H1 (cell line): ENCODE data around the gene NIT2. TPM values are rescaled to one million over a fixed set of nuclear protein-coding genes. Genes with fewer than 3 reads are reported as not detected.

ENCODE experiments used
- CTCF ChIA-PET: fragments of 300-600 bp; sonication (Branson Sonifier 250); formaldehyde crosslinking; loops from one replicate; lab custom pipeline; 2021; ENCODE audit not compliant: partially characterized antibody; lab: Charles Lee
- POLR2A ChIA-PET: fragments of 300-600 bp; sonication (Branson Sonifier 250); formaldehyde crosslinking; loops from one replicate; lab custom pipeline; 2021; ENCODE audit warnings: inconsistent platforms; ENCODE audit not compliant: partially characterized antibody; lab: Charles Lee
- DNase-seq, 2 experiments: peaks; one replicate each; pipeline versions ENCODE4 v3.0.0 to v3.0.0-alpha.2; 2010 to 2022; ENCODE audit warnings: low spot score in 2 of 2, low read depth in 1 of 2, mixed read lengths in 1 of 2
- FAIRE-seq: peaks from 2 replicates; lab custom pipeline; 2011; peaks lifted over from hg19 to GRCh38; lab: Jason Lieb, UNC
- H2AFZ ChIP-seq: 2 replicates; pipeline ENCODE4 v1.8.1; 2012; ENCODE audit warnings: low read length, inconsistent platforms
- H2AK5ac ChIP-seq: 2 replicates; pipeline ENCODE4 v1.6.1; 2013; ENCODE audit warnings: low read depth, low read length
- H2BK120ac ChIP-seq: replicated peaks from 2 replicates; pipeline ENCODE3; 2013; ENCODE audit warnings: low read depth, low read length, inconsistent platforms
- H2BK12ac ChIP-seq: 2 replicates; pipeline ENCODE4 v1.6.1; 2013; ENCODE audit warnings: low read depth, low read length
- H2BK15ac ChIP-seq: 2 replicates; pipeline ENCODE4 v1.6.1; 2013; ENCODE audit warnings: low read length
- H2BK20ac ChIP-seq: 2 replicates; pipeline ENCODE4 v1.6.1; 2013; ENCODE audit warnings: low read length
- H2BK5ac ChIP-seq: 2 replicates; pipeline ENCODE4 v1.6.1; 2013; ENCODE audit warnings: low read depth, low read length
- H3K14ac ChIP-seq: 2 replicates; pipeline ENCODE4 v1.6.1; 2013; ENCODE audit warnings: inconsistent platforms; ENCODE audit not compliant: insufficient read length
- H3K18ac ChIP-seq: 2 replicates; pipeline ENCODE4 v1.6.1; 2013; ENCODE audit warnings: low read length; ENCODE audit errors: extremely low read depth
- H3K23ac ChIP-seq: 2 replicates; pipeline ENCODE4 v1.6.1; 2013; ENCODE audit warnings: inconsistent platforms; ENCODE audit not compliant: insufficient read length
- H3K23me2 ChIP-seq: 2 replicates; pipeline ENCODE4 v1.6.1; 2013; ENCODE audit warnings: low read depth, low read length
- H3K27ac ChIP-seq: 2 replicates; pipeline ENCODE4 v1.6.1; 2011; ENCODE audit warnings: low read depth, low read length, inconsistent platforms
- H3K27me3 ChIP-seq, 4 experiments: replicated peaks in 1 of 4; 1 replicate in 1 of 4; 2 replicates in 3 of 4; pipeline versions ENCODE4 v1.6.1 to v1.8.1; 2011 to 2013; ENCODE audit warnings: low read length in 3 of 4, mild to moderate bottlenecking in 3 of 4, inconsistent platforms in 2 of 4, mixed read lengths in 2 of 4, moderate library complexity in 1 of 4; ENCODE audit not compliant: control insufficient read depth in 3 of 4, insufficient read depth in 3 of 4; ENCODE audit errors: extremely low read depth in 1 of 4
- H3K36me3 ChIP-seq, 4 experiments: 2 replicates each; pipeline versions ENCODE4 v1.6.1 to v1.8.1; 2011 to 2013; ENCODE audit warnings: mild to moderate bottlenecking in 4 of 4, low read length in 3 of 4, moderate library complexity in 2 of 4, control low read depth in 1 of 4, inconsistent platforms in 1 of 4; ENCODE audit not compliant: insufficient read depth in 4 of 4, control insufficient read depth in 2 of 4
- H3K4ac ChIP-seq: replicated peaks from 2 replicates; pipeline ENCODE3; 2013; ENCODE audit warnings: low read length, low read depth, mixed read lengths, inconsistent platforms; ENCODE audit not compliant: insufficient read length
- H3K4me1 ChIP-seq, 4 experiments: replicated peaks in 1 of 4; 1 replicate in 1 of 4; 2 replicates in 3 of 4; pipeline versions ENCODE4 v1.6.1 to v1.8.1; 2011 to 2013; ENCODE audit warnings: low read length in 3 of 4, inconsistent platforms in 2 of 4, mixed read lengths in 1 of 4; ENCODE audit not compliant: insufficient read depth in 4 of 4, control insufficient read depth in 3 of 4
- H3K4me2 ChIP-seq, 2 experiments: 2 replicates each; pipeline versions ENCODE4 v1.6.1 to v1.8.1; 2011 to 2013; ENCODE audit warnings: low read depth in 2 of 2, low read length in 2 of 2, control low read depth in 1 of 2, inconsistent platforms in 1 of 2, mild to moderate bottlenecking in 1 of 2; ENCODE audit not compliant: insufficient read depth in 1 of 2
- H3K4me3 ChIP-seq, 4 experiments: fragments of 200-600, 300-600 bp in 1 of 4; sonication (generic), shearing (Covaris generic), sonication (Bioruptor Twin) in 1 of 4; 2 replicates each; pipeline versions ENCODE4 v1.5.1 to v1.8.1; 2011 to 2016; ENCODE audit warnings: low read length in 4 of 4, low read depth in 3 of 4, control low read depth in 2 of 4, inconsistent platforms in 2 of 4, mild to moderate bottlenecking in 2 of 4, mixed read lengths in 1 of 4, moderate library complexity in 1 of 4; ENCODE audit not compliant: insufficient read depth in 2 of 4; ENCODE audit errors: extremely low read depth in 1 of 4
- H3K56ac ChIP-seq: replicated peaks from 2 replicates; pipeline ENCODE3; 2013; ENCODE audit warnings: low read depth, mild to moderate bottlenecking, mixed read lengths, low read length, inconsistent platforms; ENCODE audit not compliant: insufficient read length
- H3K79me1 ChIP-seq: 2 replicates; pipeline ENCODE4 v1.6.1; 2013; ENCODE audit warnings: low read depth, low read length, control low read depth
- H3K79me2 ChIP-seq, 2 experiments: 2 replicates each; pipeline versions ENCODE4 v1.6.1 to v1.8.1; 2012 to 2013; ENCODE audit warnings: low read length in 2 of 2, mild to moderate bottlenecking in 2 of 2, inconsistent platforms in 1 of 2; ENCODE audit not compliant: insufficient read depth in 2 of 2, control insufficient read depth in 1 of 2
- H3K9ac ChIP-seq, 4 experiments: replicated peaks in 1 of 4; 1 replicate in 1 of 4; 2 replicates in 3 of 4; pipeline versions ENCODE4 v1.6.1 to v1.8.1; 2011 to 2013; ENCODE audit warnings: low read depth in 3 of 4, low read length in 3 of 4, control low read depth in 2 of 4, mild to moderate bottlenecking in 2 of 4, moderate library complexity in 2 of 4, inconsistent platforms in 1 of 4; ENCODE audit errors: extremely low read depth in 1 of 4
- H3K9me3 ChIP-seq, 2 experiments: 2 replicates each; pipeline versions ENCODE4 v1.6.1 to v1.8.1; 2012 to 2013; ENCODE audit warnings: mild to moderate bottlenecking in 2 of 2, moderate library complexity in 2 of 2, control low read depth in 1 of 2, inconsistent platforms in 1 of 2, low read depth in 1 of 2, low read length in 1 of 2, mixed read lengths in 1 of 2; ENCODE audit not compliant: insufficient read depth in 2 of 2
- H4K20me1 ChIP-seq, 2 experiments: replicated peaks in 1 of 2; 2 replicates each; pipeline versions ENCODE3 to v1.8.1; 2011 to 2013; ENCODE audit warnings: inconsistent platforms in 2 of 2, low read length in 2 of 2, mild to moderate bottlenecking in 1 of 2; ENCODE audit not compliant: insufficient read depth in 2 of 2, control insufficient read depth in 1 of 2
- H4K5ac ChIP-seq: 2 replicates; pipeline ENCODE4 v1.6.1; 2013; ENCODE audit warnings: low read length, low read depth, mixed read lengths, inconsistent platforms; ENCODE audit not compliant: insufficient read length
- H4K8ac ChIP-seq: 2 replicates; pipeline ENCODE4 v1.8.0; 2013; ENCODE audit warnings: mild to moderate bottlenecking, moderate library complexity, low read length, inconsistent platforms; ENCODE audit not compliant: insufficient read depth; ENCODE audit errors: extremely low read depth
- H4K91ac ChIP-seq: replicated peaks from 2 replicates; pipeline ENCODE3; 2013; ENCODE audit warnings: low read length, mixed read lengths, inconsistent platforms; ENCODE audit not compliant: insufficient read length
- BRCA1 ChIP-seq: IDR thresholded peaks from 2 replicates; pipeline ENCODE4 v1.6.1; 2012; ENCODE audit warnings: low read depth, low read length, improper control_type of control experiment
- CHD2 ChIP-seq: IDR thresholded peaks from 2 replicates; pipeline ENCODE4 v1.6.1; 2012; ENCODE audit warnings: low read length, improper control_type of control experiment
- EP300 ChIP-seq, 2 experiments: IDR thresholded peaks; 1 replicate in 1 of 2; 2 replicates in 1 of 2; pipeline ENCODE4 v1.6.1; 2011 to 2012; ENCODE audit warnings: low read depth in 2 of 2, low read length in 2 of 2, mild to moderate bottlenecking in 2 of 2, borderline replicate concordance in 1 of 2, inconsistent platforms in 1 of 2, moderate library complexity in 1 of 2
- HDAC2 ChIP-seq, 2 experiments: fragments of 300-600 bp in 1 of 2; sonication (generic) in 1 of 2; IDR thresholded peaks; 2 replicates each; pipeline ENCODE4 v1.6.1; 2011 to 2012; ENCODE audit warnings: low read depth in 2 of 2, low read length in 2 of 2, mild to moderate bottlenecking in 2 of 2, moderate library complexity in 2 of 2, borderline replicate concordance in 1 of 2, inconsistent platforms in 1 of 2
- HDAC6 ChIP-seq: IDR thresholded peaks from one replicate; pipeline ENCODE4 v1.7.1; 2012; ENCODE audit warnings: low read depth, mild to moderate bottlenecking, inconsistent platforms, low read length, moderate library complexity
- JUND ChIP-seq: IDR thresholded peaks from 2 replicates; pipeline ENCODE4 v1.6.1; 2011; ENCODE audit warnings: mild to moderate bottlenecking, improper control_type of control experiment, low read length
- KDM4A ChIP-seq: IDR thresholded peaks from one replicate; pipeline ENCODE4 v1.7.1; 2012; ENCODE audit warnings: low read depth, mild to moderate bottlenecking, moderate library complexity, low read length, inconsistent platforms; ENCODE audit not compliant: severe bottlenecking
- POLR2A ChIP-seq, 2 experiments: IDR thresholded peaks; 1 replicate in 1 of 2; 2 replicates in 1 of 2; pipeline ENCODE4 v1.6.1; 2011; ENCODE audit warnings: low read depth in 2 of 2, low read length in 2 of 2, mild to moderate bottlenecking in 2 of 2; ENCODE audit errors: control extremely low read depth in 1 of 2
- RAD21 ChIP-seq, 2 experiments: IDR thresholded peaks in 1 of 2; conservative IDR thresholded peaks in 1 of 2; 2 replicates each; pipeline ENCODE4 v1.6.1; 2011; ENCODE audit warnings: low read depth in 2 of 2, low read length in 2 of 2, improper control_type of control experiment in 1 of 2, inconsistent platforms in 1 of 2, mild to moderate bottlenecking in 1 of 2, moderate library complexity in 1 of 2
- SP1 ChIP-seq: IDR thresholded peaks from 2 replicates; pipeline ENCODE4 v1.6.1; 2011; ENCODE audit warnings: low read depth, low read length
- SP2 ChIP-seq: IDR thresholded peaks from 2 replicates; pipeline ENCODE4 v1.6.1; 2012; ENCODE audit warnings: mild to moderate bottlenecking, low read length, inconsistent platforms
- TEAD4 ChIP-seq: IDR thresholded peaks from 2 replicates; pipeline ENCODE4 v1.6.1; 2012; ENCODE audit warnings: low read depth, low read length, inconsistent platforms, mixed read lengths
- ZNF274 ChIP-seq: IDR thresholded peaks from 2 replicates; pipeline ENCODE4 v1.7.0; 2012; ENCODE audit warnings: low read length, borderline replicate concordance; ENCODE audit errors: extremely low read depth
- WGBS, 2 experiments: shearing (Covaris generic) in 1 of 2; methylation state at CpG; one replicate each; pipeline versions ENCODE4 v1.1.6 to v1.1.7; 2013 to 2015; ENCODE audit warnings: low lambda C conversion rate in 2 of 2, mixed read lengths in 2 of 2, inconsistent platforms in 1 of 2, low coverage in 1 of 2, missing lambda C conversion rate in 1 of 2; ENCODE audit not compliant: insufficient replicate concordance in 2 of 2, insufficient coverage in 1 of 2, insufficient read length in 1 of 2; ENCODE audit errors: extremely low coverage in 1 of 2, missing lambda C conversion rate in 1 of 2; 5-methylcytosine and 5-hydroxymethylcytosine counted together
- polyA plus RNA-seq, 7 experiments: library from polyadenylated mRNA; depleted of rRNA in 3 of 7; stranded (reverse) in 5 of 7; unstranded in 2 of 7; fragments of >200 nt in 5 of 7; fragments of 200-250 nt in 2 of 7; gene quantifications; 1 replicate in 5 of 7; 2 replicates in 1 of 7; 4 replicates in 1 of 7; pipeline versions ENCODE4 v1.2.1 to v1.2.3, GENCODE V29; 2011 to 2013; ENCODE audit warnings: missing spikeins in 2 of 7, mixed read lengths in 2 of 7
- total RNA-seq: library from RNA; stranded (reverse); fragmentation: NEBNext Ultra II Directional; extraction: Animal tissue kit (Norgen Biotek cat#: 25700); gene quantifications from 2 replicates; pipeline ENCODE4 v1.2.1, GENCODE V29; 2021

The NIT2 gene
- total and polyA plus RNA-seq, 2 of the 8 experiments (the other 6 are each of a cell fraction or from before 2014, with no cell fraction given) = 15.2 to 25.3 TPM

DNA sequence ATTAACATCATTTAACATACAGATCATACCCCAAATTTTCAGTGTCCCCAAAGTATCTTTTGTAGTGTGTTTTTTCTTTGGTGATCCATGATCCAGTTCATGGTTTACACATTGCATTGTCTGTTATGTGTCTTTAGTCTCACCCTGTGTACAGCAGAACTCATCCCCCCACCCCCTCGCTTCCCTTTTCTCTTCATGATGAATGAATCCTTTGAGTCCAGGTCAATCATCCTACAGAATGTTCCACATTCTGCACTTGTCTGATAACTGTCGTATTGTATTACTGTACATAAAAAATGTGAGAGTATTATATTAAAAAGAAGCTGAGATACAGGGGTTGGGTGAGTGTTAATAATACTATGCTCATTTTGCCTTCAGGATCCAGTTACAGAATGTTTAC is 14.6 kb upstream of the NIT2 start:
- H3K36me3 ChIP-seq = peaks cover 0 to 3% (median 0%) of the 10 kb centered on the region in 4 experiments; a peak in 1 of 8 replicates

More for the DNA sequence above, 14.6 kb upstream of the NIT2 start:
- Histone ChIP-seq H3K79me1 (no peaks in the 10 kb centered on the region), H3K27me3 (no peaks in the 10 kb centered on the region), H2AFZ (no peak overlapping the region), H2BK12ac (no peak overlapping the region), H4K91ac (no peak overlapping the region), H4K8ac (no peak overlapping the region), H3K4me1 (no peaks in the 10 kb centered on the region), H3K27ac (no peak overlapping the region), H2BK20ac (no peak overlapping the region), H4K5ac (no peak overlapping the region), H3K4ac (no peak overlapping the region), H3K56ac (no peak overlapping the region), H3K18ac (no peak overlapping the region), H3K9me3 (no peaks in the 10 kb centered on the region), H2BK120ac (no peak overlapping the region), H3K4me2 (no peak overlapping the region), H3K79me2 (no peaks in the 10 kb centered on the region), H2AK5ac (no peak overlapping the region), H2BK5ac (no peak overlapping the region), H3K9ac (no peak overlapping the region), H4K20me1 (no peaks in the 10 kb centered on the region), H3K4me3 (no peak overlapping the region), H3K14ac (no peak overlapping the region), H3K23me2 (no peaks in the 10 kb centered on the region), H3K23ac (no peak overlapping the region), H2BK15ac (no peak overlapping the region)
- CTCF ChIA-PET = no interaction called here
- FAIRE-seq = no peak
- no peak for TF ChIP-seq BRCA1
- no peak for TF ChIP-seq RAD21 (IDR thresholded peaks at IDR 0.05 in 1 of 2, conservative IDR thresholded peaks at IDR 0.05 in 1 of 2; ENCODE audit: low read depth in 2 of 2, low read length in 2 of 2)
- no peak for TF ChIP-seq JUND
- TF ChIP-seq KDM4A = no peak
- TF ChIP-seq CHD2 = no peak
- no peak for TF ChIP-seq ZNF274
- TF ChIP-seq HDAC2 (IDR thresholded peaks at IDR 0.05; ENCODE audit: borderline replicate concordance in 1 of 2, low read depth in 2 of 2, low read length in 2 of 2) = no peak
- TF ChIP-seq SP1 = no peak
- TF ChIP-seq EP300 (IDR thresholded peaks at IDR 0.05; ENCODE audit: borderline replicate concordance in 1 of 2, low read depth in 2 of 2, low read length in 2 of 2) = no peak
- TF ChIP-seq TEAD4 = no peak
- TF ChIP-seq SP2 = no peak
- no peak for TF ChIP-seq POLR2A (IDR thresholded peaks at IDR 0.05; ENCODE audit: control extremely low read depth in 1 of 2, low read depth in 2 of 2, low read length in 2 of 2)
- no peak for TF ChIP-seq HDAC6
- no peak for DNase-seq
- WGBS, 2 experiments = 86% methylated on average over 2 of the region's 2 CpGs; no CpG with 5 or more reads in 1 of the 2 experiments
- POLR2A ChIA-PET = interaction anchor here (0.6 kb wide), 1 partner anchor 14 kb away, joined by 3 read pairs; the partner anchor contains the start of gene NIT2
